Endometrial microvascular endothelial cells (primary cell): ENCODE data around the gene CD44. TPM values are rescaled to one million over a fixed set of nuclear protein-coding genes. Genes with fewer than 3 reads are reported as not detected.

Source experiments
- in situ Hi-C: cut with HindIII; loops from 2 replicates; pipeline ENCODE4 v1.10.0; 2017; ENCODE audit warnings: low sequenced_read_pairs, low pct_unique_long_range_greater_than_20kb; ENCODE audit errors: inconsistent ontology term
- total RNA-seq: library from RNA; depleted of rRNA; stranded (reverse); fragments of >200 nt; gene quantifications from one replicate; pipeline ENCODE4 v1.2.3, GENCODE V29; 2015; ENCODE audit errors: inconsistent ontology term

The CD44 gene
- total RNA-seq, 1 donor from 2014 or later: 258 TPM

GRCh38 chr11:35109827-35110226, 29.1 kb upstream of the CD44 start:
- in situ Hi-C loops: no loop called here

- in situ Hi-C loops: no loop called here
Observed at GRCh38 chr11:35111161-35112055, 27.6 kb upstream of the CD44 start.

DNA sequence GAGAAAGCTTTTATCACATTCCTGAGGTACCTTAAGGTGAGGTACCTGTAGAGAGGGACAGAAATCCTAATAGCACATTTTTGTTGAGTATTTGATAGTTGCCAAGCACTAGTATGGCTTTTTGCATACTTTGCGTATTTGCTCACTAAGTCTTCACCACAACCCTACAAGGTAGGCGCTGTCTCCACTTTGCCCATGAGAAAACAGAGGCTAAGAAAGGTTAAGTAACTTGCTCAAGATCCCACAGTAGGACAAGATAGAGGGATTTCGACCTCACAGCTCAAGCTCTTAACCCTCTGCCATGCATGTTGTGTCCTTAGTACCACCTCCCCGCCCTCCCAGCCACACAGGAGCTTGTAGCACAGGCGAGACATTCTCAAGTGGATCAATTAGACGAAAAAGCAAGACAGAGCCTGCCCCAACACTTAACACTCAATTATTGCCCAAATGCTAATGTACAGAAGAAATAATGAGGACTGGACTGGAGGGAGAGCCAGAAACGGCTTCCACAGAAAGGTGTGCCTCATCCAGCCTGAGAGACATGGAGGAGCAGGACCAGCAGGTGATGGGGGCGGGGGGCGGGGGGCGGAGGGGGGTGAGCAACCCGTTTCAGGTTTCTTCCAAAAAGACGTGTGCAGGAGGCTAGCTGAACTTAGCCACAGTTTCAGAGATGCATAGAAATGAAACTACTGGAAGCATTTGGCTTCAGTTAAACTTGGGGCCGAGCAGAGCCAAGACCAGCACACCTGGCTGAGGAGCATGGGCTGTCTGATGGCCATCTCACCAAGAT, 26.7 kb upstream of the CD44 start:
- in situ Hi-C loops: no loop called here

DNA sequence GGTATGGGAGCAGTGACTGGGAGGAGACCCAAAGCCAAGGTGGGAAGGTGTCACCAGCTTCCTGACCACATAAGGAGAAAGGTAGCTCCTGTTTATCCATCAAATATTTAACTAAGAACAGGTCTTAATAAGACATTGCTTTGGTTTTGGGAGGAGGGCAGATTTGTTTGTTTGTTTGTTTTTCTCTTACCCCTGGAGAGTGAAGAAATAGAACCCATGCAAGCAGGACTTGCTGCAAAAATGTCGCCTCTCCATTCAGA, 26.2 kb upstream of the CD44 start:
- in situ Hi-C loops: no loop called here

DNA sequence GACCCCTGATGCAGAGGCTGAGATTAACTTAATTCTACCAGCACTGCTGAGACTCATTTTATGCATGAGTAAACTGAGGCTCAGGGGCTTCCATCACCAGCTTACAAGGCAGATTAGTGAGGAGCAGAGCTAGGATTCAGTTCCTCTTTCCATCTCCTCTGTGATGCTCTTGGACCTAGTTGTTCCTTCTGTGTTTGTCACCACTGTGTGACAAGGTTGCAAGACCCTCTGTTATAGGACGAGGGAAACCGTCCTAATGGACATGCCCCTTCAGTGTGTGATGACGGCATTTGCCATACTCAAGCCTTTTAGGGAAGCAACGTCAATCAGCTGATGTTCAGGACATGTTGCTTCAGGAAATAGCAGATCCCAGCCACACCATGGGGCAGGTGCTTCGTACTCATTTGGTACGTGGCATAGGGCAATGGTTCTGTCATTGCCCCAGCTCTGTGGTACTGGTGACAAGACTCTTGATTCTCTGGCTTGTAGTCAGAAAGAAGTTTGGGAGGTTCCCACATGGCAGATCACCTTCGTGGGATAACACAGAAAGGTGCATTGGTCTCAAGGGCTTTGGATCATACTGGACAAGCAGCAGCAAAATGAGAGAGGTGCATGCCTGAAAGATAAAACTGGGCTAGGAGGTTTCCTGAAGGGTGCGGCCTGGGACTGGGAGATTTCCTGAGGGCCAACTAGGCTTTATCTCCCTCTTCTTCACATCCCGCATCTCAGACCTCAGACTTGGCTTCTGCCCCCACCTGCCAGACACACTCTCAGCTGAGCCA, 23.9 kb upstream of the CD44 start:
- in situ Hi-C loops: no loop called here

GRCh38 chr11:35115688-35116030, 23.3 kb upstream of the CD44 start:
- in situ Hi-C loops: no loop called here

- in situ Hi-C loops: no loop called here
Observed at GRCh38 chr11:35116245-35116644, 22.7 kb upstream of the CD44 start.

GRCh38 chr11:35116762-35117640, 22.0 kb upstream of the CD44 start:
- in situ Hi-C loops: no loop called here

DNA sequence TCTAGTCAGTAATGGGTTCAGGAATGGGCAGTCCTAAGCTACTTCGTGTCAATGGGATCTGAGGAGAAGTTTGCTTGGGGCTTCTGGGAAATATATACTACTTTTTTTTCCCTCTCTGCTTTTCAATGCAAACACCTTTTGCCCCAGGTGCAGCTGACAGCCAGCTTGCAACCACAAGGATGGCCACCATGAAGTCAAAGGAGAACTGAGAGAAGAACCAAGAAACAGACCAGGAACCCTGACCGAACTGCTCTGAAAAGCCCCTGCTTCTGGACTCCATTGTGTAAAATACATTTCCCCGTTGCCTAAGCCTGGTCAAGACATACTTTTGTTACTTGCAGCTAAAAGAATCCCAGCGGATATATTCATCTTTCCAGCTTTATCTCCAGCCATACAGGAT, 20.1 kb upstream of the CD44 start:
- in situ Hi-C loops: no loop called here

GRCh38 chr11:35121326-35121865, 17.6 kb upstream of the CD44 start:
- in situ Hi-C loops: no loop called here

GRCh38 chr11:35122308-35122707, 16.7 kb upstream of the CD44 start:
- in situ Hi-C loops: no loop called here

DNA sequence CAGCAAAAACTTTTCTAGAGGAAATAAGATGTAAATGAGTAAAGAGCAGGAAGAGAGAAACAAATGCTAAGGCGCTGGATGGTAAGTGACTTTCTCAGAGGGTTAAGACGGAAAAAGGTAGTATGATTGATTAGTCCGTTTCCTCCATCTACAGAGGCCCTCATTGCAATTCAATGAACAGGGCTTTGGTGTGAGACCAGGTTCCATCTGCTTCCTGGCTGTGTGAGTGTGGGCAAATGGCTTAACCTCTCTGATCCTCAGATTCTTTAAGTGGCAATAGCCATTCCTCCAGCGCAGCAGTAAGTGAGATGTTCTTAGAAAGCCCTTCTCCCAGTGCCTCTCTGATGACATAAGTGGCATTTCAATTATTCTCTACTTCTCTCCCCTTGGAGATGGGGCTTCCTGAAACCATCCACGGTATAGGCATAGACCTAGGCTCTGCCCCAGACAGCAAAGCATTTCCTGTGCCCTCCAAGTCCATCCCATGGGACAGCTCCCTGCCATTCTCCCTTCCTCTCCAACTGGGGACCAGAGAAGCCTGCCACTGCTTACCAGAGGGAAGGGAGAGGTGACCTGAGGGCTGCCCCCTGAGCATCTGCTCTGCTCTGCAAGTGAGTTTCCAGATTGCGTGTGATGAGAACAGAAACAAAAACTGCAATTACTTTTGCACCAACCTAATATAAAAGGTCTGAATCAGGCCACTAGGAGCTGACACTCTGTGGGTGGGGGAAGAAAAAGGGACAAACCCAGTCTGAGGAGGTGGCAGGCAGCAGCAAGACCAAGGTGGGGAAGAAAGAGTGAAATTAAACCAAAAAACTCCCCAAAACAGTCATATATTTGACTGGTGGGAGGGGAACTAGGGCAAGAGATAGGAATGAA, 12.7 kb upstream of the CD44 start:
- in situ Hi-C loops: no loop called here

GRCh38 chr11:35126879-35127581, 11.9 kb upstream of the CD44 start:
- in situ Hi-C loops: no loop called here

DNA sequence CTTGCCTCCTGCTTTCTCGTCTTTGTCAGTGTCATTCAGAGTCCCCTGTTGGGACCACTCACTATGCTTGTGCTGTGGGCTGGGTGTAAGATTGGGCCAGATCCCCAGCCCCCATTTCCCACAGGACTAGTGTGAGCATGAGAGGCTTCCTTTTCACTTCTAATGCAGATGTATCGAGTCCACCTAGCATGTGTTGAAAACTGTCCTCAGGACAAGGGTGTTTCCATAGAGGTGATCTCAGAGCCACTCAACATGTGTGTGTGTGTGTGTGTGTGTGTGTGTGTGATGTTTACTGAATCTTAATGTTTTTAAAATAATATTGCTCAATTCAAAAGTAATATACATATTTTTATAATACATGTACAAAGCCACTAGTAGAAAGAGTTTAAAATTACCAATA, 11.4 kb upstream of the CD44 start:
- in situ Hi-C loops: no loop called here

DNA sequence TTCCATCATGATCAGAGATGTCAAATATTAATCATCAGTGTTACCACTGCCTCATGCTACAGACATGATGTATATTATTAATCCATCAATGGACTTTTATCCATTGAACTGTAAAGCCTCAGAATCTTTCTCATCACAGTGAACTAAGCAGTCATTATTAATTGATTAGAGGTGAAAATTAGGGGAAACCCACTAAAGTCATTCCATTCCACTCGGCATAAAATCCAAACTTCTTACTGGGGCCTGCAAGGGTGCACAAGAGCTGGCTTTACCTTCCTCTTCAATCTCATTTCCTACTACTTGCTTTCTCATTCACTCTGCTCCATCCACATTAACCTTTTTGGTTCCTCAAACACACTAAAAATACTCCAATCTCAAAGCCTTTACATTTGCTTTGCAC, 7.9 kb upstream of the CD44 start:
- in situ Hi-C loops: no loop called here

- in situ Hi-C loops: no loop called here
Observed at GRCh38 chr11:35131886-35132285, 7.1 kb upstream of the CD44 start.

DNA sequence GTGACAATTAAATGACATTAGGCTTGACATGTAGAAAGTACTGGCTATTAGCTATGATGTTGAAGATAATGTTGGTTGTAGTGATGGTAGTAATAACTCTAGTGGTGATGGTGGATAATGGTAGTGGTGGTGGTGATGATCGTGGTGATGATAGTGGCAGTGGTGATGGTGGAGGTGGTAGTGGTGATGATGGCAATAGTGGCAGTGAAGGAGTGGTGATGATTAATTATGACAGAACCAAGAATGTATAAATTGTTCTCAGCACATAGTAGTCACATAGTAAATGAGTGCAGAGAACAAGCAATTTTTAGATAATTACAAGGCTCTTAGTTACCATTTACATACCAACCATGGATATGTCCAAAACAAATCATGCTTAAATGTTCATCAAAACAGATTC, 5.3 kb upstream of the CD44 start:
- in situ Hi-C loops: no loop called here
